Muscle of arm (tissue), 12 donors: Measurements from ENCODE around the gene CD9. TPM values are rescaled to one million over a fixed set of nuclear protein-coding genes. Genes with fewer than 3 reads are reported as not detected.

Experiments
- polyA plus RNA-seq, 12 donors: library from polyadenylated mRNA; unstranded; fragments of 120-200 nt; gene quantifications; one replicate each; pipeline ENCODE4 v1.2.1, GENCODE V29; 2013; ENCODE audit not compliant: insufficient read length in 12 of 12

Gene CD9
- polyA plus RNA-seq, 12 donors = 52.2 to 191 (median 59.8) TPM; not detected in 1

Other genes with a start within 250 kb of the CD9 start
- gene VWF, start 75.7 kb upstream of the CD9 start, polyA plus RNA-seq = 10 to 100 TPM in 11 of 12 donors, not detected in 1; 49.1 to 67.9 (median 58.1) TPM
- 1 to 10 TPM in 6 of 12 donors, under 1 TPM in 4, not detected in 2; 0.36 to 5.3 (median 1.1) TPM for gene PLEKHG6, start 110.3 kb downstream of the CD9 start, polyA plus RNA-seq
- 100 to 1,000 TPM in 1 of 12 donors, 10 to 100 TPM in 10, not detected in 1; 58.7 to 132 (median 70.6) TPM for gene TNFRSF1A, start 141.7 kb downstream of the CD9 start, polyA plus RNA-seq
- gene SCNN1A, start 175.2 kb downstream of the CD9 start, polyA plus RNA-seq = 1 to 10 TPM in 2 of 12 donors, under 1 TPM in 6, not detected in 4; 0.23 to 9.9 (median 0.51) TPM
- 10 to 100 TPM in 11 of 12 donors, not detected in 1; 25.8 to 65.1 (median 37.9) TPM for gene LTBR, start 183.8 kb downstream of the CD9 start, polyA plus RNA-seq
- gene CD27, start 244.6 kb downstream of the CD9 start, polyA plus RNA-seq = 1 to 10 TPM in 4 of 12 donors, under 1 TPM in 5, not detected in 3; 0.54 to 3.3 (median 0.96) TPM